Omental fat pad (tissue), 4 donors: ENCODE measurements around the gene SIRT5. TPM values are rescaled to one million over a fixed set of nuclear protein-coding genes. Genes with fewer than 3 reads are reported as not detected.

Experiments
- ATAC-seq: fragments of 150-250 bp; one replicate; pipeline ENCODE4 v1.9.1; 2016; ENCODE audit warnings: mild to moderate bottlenecking, moderate library complexity; ENCODE audit not compliant: low FRiP score
- DNase-seq: peaks from one replicate; pipeline ENCODE4 v3.0.0-alpha.2; 2019; ENCODE audit warnings: low spot score
- total RNA-seq, 4 donors: library from RNA; depleted of rRNA; stranded (reverse); fragments of >200 nt; gene quantifications; one replicate each; pipeline ENCODE4 v1.1.0, GENCODE V29; 2016
- TF ChIP-seq, protein P1 (sequence below), 3 donors: fragments of 450-650 bp; IDR thresholded peaks; one replicate each; pipeline ENCODE4 v1.5.1; 2016 to 2017; ENCODE audit warnings: antibody characterized with exemption in 3 of 3, mild to moderate bottlenecking in 3 of 3, moderate library complexity in 2 of 3

SIRT5 gene
- total RNA-seq, 4 donors from 2014 or later: 6.0 to 16.9 (median 9.7) TPM

DNA sequence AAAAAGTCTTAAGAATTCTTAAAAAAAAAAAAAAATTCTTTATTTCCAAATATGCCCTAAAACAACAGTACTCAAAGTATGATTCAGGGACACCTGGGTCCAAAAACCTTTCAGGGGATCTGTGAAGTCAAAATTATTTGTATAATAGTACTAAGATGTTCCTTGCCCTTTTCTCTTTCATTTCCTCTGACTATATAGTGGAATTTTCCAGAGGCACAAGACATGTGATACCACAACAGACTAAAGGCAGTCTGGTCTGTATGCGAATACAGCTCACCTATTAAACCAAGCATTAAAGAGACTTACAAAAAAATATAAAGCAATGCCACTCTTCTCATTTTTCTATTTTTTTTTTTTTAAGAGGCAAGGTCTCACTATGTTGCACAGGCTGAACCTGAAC lies 56.1 kb downstream of the SIRT5 start:
- ATAC-seq: no peak
- TF ChIP-seq, protein P1, sequence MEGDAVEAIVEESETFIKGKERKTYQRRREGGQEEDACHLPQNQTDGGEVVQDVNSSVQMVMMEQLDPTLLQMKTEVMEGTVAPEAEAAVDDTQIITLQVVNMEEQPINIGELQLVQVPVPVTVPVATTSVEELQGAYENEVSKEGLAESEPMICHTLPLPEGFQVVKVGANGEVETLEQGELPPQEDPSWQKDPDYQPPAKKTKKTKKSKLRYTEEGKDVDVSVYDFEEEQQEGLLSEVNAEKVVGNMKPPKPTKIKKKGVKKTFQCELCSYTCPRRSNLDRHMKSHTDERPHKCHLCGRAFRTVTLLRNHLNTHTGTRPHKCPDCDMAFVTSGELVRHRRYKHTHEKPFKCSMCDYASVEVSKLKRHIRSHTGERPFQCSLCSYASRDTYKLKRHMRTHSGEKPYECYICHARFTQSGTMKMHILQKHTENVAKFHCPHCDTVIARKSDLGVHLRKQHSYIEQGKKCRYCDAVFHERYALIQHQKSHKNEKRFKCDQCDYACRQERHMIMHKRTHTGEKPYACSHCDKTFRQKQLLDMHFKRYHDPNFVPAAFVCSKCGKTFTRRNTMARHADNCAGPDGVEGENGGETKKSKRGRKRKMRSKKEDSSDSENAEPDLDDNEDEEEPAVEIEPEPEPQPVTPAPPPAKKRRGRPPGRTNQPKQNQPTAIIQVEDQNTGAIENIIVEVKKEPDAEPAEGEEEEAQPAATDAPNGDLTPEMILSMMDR (IDR thresholded peaks at IDR 0.05): no peak
- DNase-seq: no peak

- TF ChIP-seq, protein P1 (IDR thresholded peaks at IDR 0.05): no peak
- ATAC-seq: no peak
- DNase-seq: no peak
These were observed 58.9 kb downstream of the SIRT5 start for GRCh38 chr6:13633343-13633742.

DNA sequence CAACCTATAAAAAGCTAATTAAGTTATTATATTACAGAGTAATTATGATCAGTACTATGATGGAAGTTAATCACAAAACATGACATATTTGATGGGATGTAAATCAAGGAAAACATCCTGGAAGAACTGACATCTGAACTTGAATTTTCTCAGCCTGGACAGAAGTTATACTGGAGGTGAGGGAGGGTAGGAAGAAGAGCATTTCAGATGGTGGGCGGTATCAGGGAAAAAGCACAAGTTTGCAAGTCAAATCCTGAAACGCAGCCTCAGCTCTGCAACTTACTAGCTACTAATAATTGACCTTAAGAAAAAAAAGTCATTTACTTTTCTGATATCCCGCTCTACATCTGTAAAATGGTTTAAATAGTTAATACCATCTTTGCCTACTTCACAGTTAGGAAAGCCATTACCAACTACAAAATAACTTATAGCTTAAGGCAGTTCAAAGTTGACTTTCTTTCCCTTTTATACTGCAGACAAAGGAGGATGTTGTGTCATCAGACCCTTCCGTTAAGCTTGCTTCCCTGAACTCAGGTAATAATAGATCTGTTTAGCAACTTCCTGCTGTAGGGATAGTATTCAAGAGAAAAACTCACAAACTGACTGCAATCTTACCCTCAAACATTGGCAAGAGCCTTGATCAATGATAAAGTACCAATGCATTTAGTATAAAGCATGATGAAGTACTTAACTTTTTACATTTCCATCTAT lies 61.7 kb downstream of the SIRT5 start:
- DNase-seq (no peak), ATAC-seq (no peak)
- TF ChIP-seq, protein P1 (IDR thresholded peaks at IDR 0.05): no peak

- DNase-seq (no peak), ATAC-seq (no peak)
- TF ChIP-seq, protein P1 (IDR thresholded peaks at IDR 0.05): no peak
These were observed 63.6 kb downstream of the SIRT5 start for GRCh38 chr6:13638014-13638413.

- no peak for DNase-seq
- ATAC-seq: no peak
- TF ChIP-seq, protein P1 (IDR thresholded peaks at IDR 0.05): no peak
These were observed 64.2 kb downstream of the SIRT5 start for GRCh38 chr6:13638626-13639025.

GRCh38 chr6:13641315-13641714 lies 66.9 kb downstream of the SIRT5 start:
- TF ChIP-seq, protein P1 (IDR thresholded peaks at IDR 0.05): no peak
- DNase-seq (no peak), ATAC-seq (no peak)

- ATAC-seq (no peak), DNase-seq (no peak)
- TF ChIP-seq, protein P1 (IDR thresholded peaks at IDR 0.05): no peak
These were observed 68.7 kb downstream of the SIRT5 start for GRCh38 chr6:13643125-13643524.
